K562 (cell line): ENCODE data around the gene EGFL7. TPM values are rescaled to one million over a fixed set of nuclear protein-coding genes. Genes with fewer than 3 reads are reported as not detected.

Experiments
- ATAC-seq: fragments of 200-7000 bp; cut with Tn5 transposase; 3 replicates; pipeline ENCODE4 v1.9.1; 2020; ENCODE audit warnings: moderate library complexity
- BruUV-seq: library from RNA; stranded (reverse); fragments of 400-500 nt; replicated peaks from 2 replicates; lab custom pipeline; 2021; lab: Mats Ljungman, UMichigan
- CTCF ChIA-PET: fragments of 300-600 bp; formaldehyde crosslinking; extraction: SDS; loops from one replicate; lab custom pipeline; 2021; ENCODE audit warnings: low intra/inter-chr PET ratio; lab: Yijun Ruan, JAX
- POLR2A ChIA-PET: fragments of 300-600, 350-650 bp; sonication (Branson Sonifier 250); formaldehyde crosslinking; extraction: SDS; loops from one replicate; lab custom pipeline; 2021; ENCODE audit warnings: antibody characterized with exemption, inconsistent platforms; lab: Yijun Ruan, JAX
- DNase-seq, 4 experiments: peaks; one replicate each; pipeline versions ENCODE4 v3.0.0 to v3.0.0-alpha.2; 2011 to 2018; ENCODE audit warnings: low spot score in 3 of 4, mixed read lengths in 3 of 4; ENCODE audit errors: extremely low read depth in 1 of 4
- FAIRE-seq: peaks from 2 replicates; lab custom pipeline; 2011; peaks lifted over from hg19 to GRCh38; lab: Jason Lieb, UNC
- H2AFZ ChIP-seq: 2 replicates; pipeline ENCODE4 v1.6.0; 2011; ENCODE audit warnings: low read depth, low read length, control low read depth, inconsistent platforms
- H3K27ac ChIP-seq: fragments of 200-600 bp; 3 replicates; pipeline ENCODE4 v1.8.0; 2011; ENCODE audit warnings: low read depth, mild to moderate bottlenecking, control low read depth, inconsistent platforms, low read length, moderate library complexity, mixed read lengths; ENCODE audit errors: extremely low read depth
- H3K27me3 ChIP-seq, 2 experiments: fragments of 300-600 bp in 1 of 2; 2 replicates in 1 of 2; 3 replicates in 1 of 2; pipeline versions ENCODE4 v1.6.0 to v1.8.0; 2011; ENCODE audit warnings: inconsistent platforms in 2 of 2, low read length in 2 of 2, mild to moderate bottlenecking in 1 of 2, mixed read lengths in 1 of 2, moderate library complexity in 1 of 2; ENCODE audit not compliant: control insufficient read depth in 2 of 2, insufficient read depth in 2 of 2
- H3K36me3 ChIP-seq: fragments of 300-600 bp; 3 replicates; pipeline ENCODE4 v1.8.0; 2011; ENCODE audit warnings: mild to moderate bottlenecking, low read length, inconsistent platforms; ENCODE audit not compliant: control insufficient read depth, insufficient read depth
- H3K4me1 ChIP-seq, 2 experiments: fragments of 200-600 bp in 1 of 2; replicated peaks in 1 of 2; 2 replicates in 1 of 2; 3 replicates in 1 of 2; pipeline versions ENCODE4 v1.5.1 to v1.8.0; 2011; ENCODE audit warnings: inconsistent platforms in 2 of 2, low read length in 2 of 2, mild to moderate bottlenecking in 1 of 2, mixed read lengths in 1 of 2, moderate library complexity in 1 of 2; ENCODE audit not compliant: control insufficient read depth in 2 of 2, insufficient read depth in 2 of 2
- H3K4me2 ChIP-seq: 2 replicates; pipeline ENCODE4 v1.6.1; 2011; ENCODE audit warnings: low read length, control low read depth, inconsistent platforms, mixed read lengths; ENCODE audit not compliant: insufficient read depth
- H3K4me3 ChIP-seq: fragments of 200-600 bp; sonication (generic), shearing (Covaris generic); 2 replicates; pipeline ENCODE4 v1.5.1; 2016; ENCODE audit warnings: control low read depth, inconsistent platforms
- H3K79me2 ChIP-seq: fragments of 200-600 bp; 3 replicates; pipeline ENCODE4 v1.8.0; 2011; ENCODE audit warnings: low read length, inconsistent platforms; ENCODE audit not compliant: control insufficient read depth, insufficient read depth
- H3K9ac ChIP-seq, 2 experiments: 2 replicates each; pipeline versions ENCODE4 v1.6.0 to v1.6.1; 2011; ENCODE audit warnings: low read depth in 2 of 2, low read length in 2 of 2, control low read depth in 1 of 2, inconsistent platforms in 1 of 2, mild to moderate bottlenecking in 1 of 2, mixed read lengths in 1 of 2; ENCODE audit not compliant: insufficient read depth in 1 of 2
- H3K9me1 ChIP-seq: one replicate; pipeline ENCODE4 v1.6.0; 2011; ENCODE audit warnings: inconsistent platforms, mild to moderate bottlenecking, low read length, moderate library complexity; ENCODE audit not compliant: control insufficient read depth, insufficient read depth
- H3K9me3 ChIP-seq: replicated peaks from 2 replicates; pipeline ENCODE4 v1.5.1; 2011; ENCODE audit warnings: low read depth, low read length, inconsistent platforms; ENCODE audit not compliant: control insufficient read depth, insufficient read depth
- H4K20me1 ChIP-seq: replicated peaks from 2 replicates; pipeline ENCODE4 v1.6.1; 2011; ENCODE audit warnings: low read length, inconsistent platforms, mixed read lengths; ENCODE audit not compliant: control insufficient read depth, insufficient read depth
- BDP1 ChIP-seq: IDR thresholded peaks from 3 replicates; pipeline ENCODE4 v1.6.1; 2011; ENCODE audit not compliant: insufficient read length, insufficient read depth
- E2F1 ChIP-seq: sonication (generic); formaldehyde crosslinking; IDR thresholded peaks from 2 replicates; pipeline ENCODE4 v1.8.1; 2023; ENCODE audit warnings: mild to moderate bottlenecking, missing genetic modification reagents, moderate library complexity
- E4F1 ChIP-seq: fragments of 250-450 bp; sonication (Bioruptor Pico); IDR thresholded peaks from 2 replicates; pipeline ENCODE4 v1.5.0; 2021; ENCODE audit warnings: mild to moderate bottlenecking, borderline replicate concordance
- HOXB6 ChIP-seq: fragments of 250-450 bp; sonication (Bioruptor Pico); IDR thresholded peaks from 2 replicates; pipeline ENCODE4 v1.5.1; 2022; ENCODE audit warnings: mild to moderate bottlenecking, borderline replicate concordance
- MECOM ChIP-seq: fragments of 250-450 bp; sonication (Bioruptor Pico); IDR thresholded peaks from 2 replicates; pipeline ENCODE4 v1.8.0; 2022; ENCODE audit warnings: inconsistent platforms
- MEF2D ChIP-seq: conservative IDR thresholded peaks from 2 replicates; pipeline ENCODE4 v1.6.1; 2016; ENCODE audit warnings: low read depth, missing genetic modification characterization, missing compliant biosample characterization
- NR2C2 ChIP-seq, 2 experiments: fragments of 200-800 bp in 1 of 2; sonication (Bioruptor generic) in 1 of 2; sonication (generic) in 1 of 2; formaldehyde crosslinking in 1 of 2; IDR thresholded peaks; 2 replicates each; pipeline versions ENCODE4 v1.6.1 to v1.8.0; 2016 to 2022; ENCODE audit warnings: mild to moderate bottlenecking in 1 of 2, missing compliant biosample characterization in 1 of 2, missing genetic modification characterization in 1 of 2, missing genetic modification reagents in 1 of 2
- PKNOX1 ChIP-seq: fragments of 450-650 bp; IDR thresholded peaks from 2 replicates; pipeline ENCODE4 v1.6.1; 2016
- PPARD ChIP-seq: fragments of 250-450 bp; sonication (Bioruptor Pico); IDR thresholded peaks from 2 replicates; pipeline ENCODE4 v1.8.0; 2022; ENCODE audit warnings: inconsistent platforms, mild to moderate bottlenecking, moderate library complexity
- RBBP5 ChIP-seq: fragments of 200-600 bp; sonication (generic); IDR thresholded peaks from 2 replicates; pipeline ENCODE4 v1.6.1; 2012; ENCODE audit warnings: borderline replicate concordance, mild to moderate bottlenecking, low read length, control low read depth, inconsistent platforms; ENCODE audit not compliant: insufficient read depth, poor library complexity, severe bottlenecking
- RNF2 ChIP-seq: sonication (generic); IDR thresholded peaks from 2 replicates; pipeline ENCODE4 v1.6.1; 2016
- SMC3 ChIP-seq: conservative IDR thresholded peaks from 2 replicates; pipeline ENCODE4 v1.6.1; 2011; ENCODE audit warnings: low read depth, low read length, improper control_type of control experiment; ENCODE audit not compliant: insufficient read depth
- WGBS: fragments of 100-300 bp; shearing (Covaris generic); methylation state at CpG from one replicate; pipeline ENCODE4 v1.1.6; 2016; ENCODE audit warnings: low coverage, mixed read lengths; ENCODE audit not compliant: insufficient coverage; ENCODE audit errors: missing lambda C conversion rate; 5-methylcytosine and 5-hydroxymethylcytosine counted together
- in situ Hi-C: fragments of 300-500 bp; cut with MboI; formaldehyde crosslinking; loops from 4 replicates; pipeline ENCODE4 v1.15.0; 2018; ENCODE audit warnings: inconsistent platforms, mixed read lengths
- intact Hi-C: fragments of 100-400 bp; cut with micrococcal nuclease; formaldehyde crosslinking; loops from 2 replicates; pipeline ENCODE4 v1.14.2; 2022
- polyA plus RNA-seq, 8 experiments: library from polyadenylated mRNA; depleted of rRNA in 4 of 8; stranded (reverse) in 5 of 8; unstranded in 3 of 8; fragments of >200 nt; fragmentation: Nextera tagmentation in 2 of 8; fragmentation: Illumina TruSeq in 1 of 8; extraction: Ambion mirVana in 2 of 8; extraction: Trizol in 1 of 8; gene quantifications; 2 replicates each; pipeline versions ENCODE4 v1.2.1 to v1.2.3, GENCODE V29; 2011 to 2014; ENCODE audit warnings: inconsistent platforms in 1 of 8, missing spikeins in 1 of 8
- total RNA-seq, 7 experiments: library from RNA; depleted of rRNA in 6 of 7; stranded (reverse); fragments of >200 nt in 6 of 7; fragmentation: Illumina TruSeq in 2 of 7; extraction: Trizol in 2 of 7; gene quantifications; 2 replicates each; pipeline versions ENCODE4 v1.2.1 to v1.2.3, GENCODE V29; 2011 to 2021; ENCODE audit warnings: low replicate concordance in 1 of 7
- TF ChIP-seq, protein P1 (sequence below): fragments of 200-400 bp; formaldehyde crosslinking; IDR thresholded peaks from 2 replicates; pipeline ENCODE4 v1.6.1; 2017; ENCODE audit warnings: mild to moderate bottlenecking, low read depth, low read length, moderate library complexity

EGFL7 gene
- total and polyA plus RNA-seq, 9 of the 15 experiments (the other 6 are each of a cell fraction or from before 2014, with no cell fraction given) = 1.5 to 286 (median 55.5) TPM

DNA sequence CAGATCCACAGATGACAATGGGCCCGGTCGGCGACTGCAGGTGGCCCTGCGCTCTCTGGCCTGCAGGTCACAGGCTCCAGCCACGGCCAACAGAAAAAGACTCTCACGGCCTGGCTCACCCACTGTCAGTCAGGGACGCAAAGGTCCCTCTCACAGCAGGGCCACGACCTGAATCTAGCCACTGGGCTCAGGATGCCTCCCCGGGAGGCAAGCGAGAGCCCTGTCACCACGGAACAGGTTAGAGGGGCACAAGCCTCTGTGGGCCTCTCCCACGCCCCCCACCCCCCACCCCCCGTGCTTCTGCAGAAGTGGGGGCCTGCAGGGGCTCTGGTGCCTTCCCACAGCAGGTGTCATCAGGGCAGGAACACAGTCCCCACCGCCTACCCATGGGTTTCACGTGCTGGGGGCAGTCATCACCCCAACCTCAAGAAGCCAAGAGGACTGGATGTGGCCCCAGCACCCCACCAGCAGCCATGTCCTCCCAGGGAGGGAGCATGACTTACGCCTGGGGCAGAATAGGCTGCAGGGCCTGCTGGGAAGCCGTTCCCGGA lies 17.3 kb upstream of the EGFL7 start:
- ATAC-seq = peak; percentile 10; the same call in 2 of the 3 replicates
- TF ChIP-seq BDP1 (no peak), HOXB6 (CRISPR knock-in tag) (no peak), PPARD (CRISPR knock-in tag) (no peak), NR2C2 (CRISPR knock-in tag; IDR thresholded peaks at IDR 0.05) (no peak), NR2C2 (tag; IDR thresholded peaks at IDR 0.05) (peak; percentile 77), PKNOX1 (peak; percentile 67), MECOM (CRISPR knock-in tag) (no peak), E4F1 (CRISPR knock-in tag) (no peak), E2F1 (CRISPR knock-in tag) (peak; percentile 29; the same call in 1 of the 2 replicates), RBBP5 (peak; percentile 21), SMC3 (no peak), MEF2D (tag) (no peak), RNF2 (no peak)
- TF ChIP-seq, protein P1, sequence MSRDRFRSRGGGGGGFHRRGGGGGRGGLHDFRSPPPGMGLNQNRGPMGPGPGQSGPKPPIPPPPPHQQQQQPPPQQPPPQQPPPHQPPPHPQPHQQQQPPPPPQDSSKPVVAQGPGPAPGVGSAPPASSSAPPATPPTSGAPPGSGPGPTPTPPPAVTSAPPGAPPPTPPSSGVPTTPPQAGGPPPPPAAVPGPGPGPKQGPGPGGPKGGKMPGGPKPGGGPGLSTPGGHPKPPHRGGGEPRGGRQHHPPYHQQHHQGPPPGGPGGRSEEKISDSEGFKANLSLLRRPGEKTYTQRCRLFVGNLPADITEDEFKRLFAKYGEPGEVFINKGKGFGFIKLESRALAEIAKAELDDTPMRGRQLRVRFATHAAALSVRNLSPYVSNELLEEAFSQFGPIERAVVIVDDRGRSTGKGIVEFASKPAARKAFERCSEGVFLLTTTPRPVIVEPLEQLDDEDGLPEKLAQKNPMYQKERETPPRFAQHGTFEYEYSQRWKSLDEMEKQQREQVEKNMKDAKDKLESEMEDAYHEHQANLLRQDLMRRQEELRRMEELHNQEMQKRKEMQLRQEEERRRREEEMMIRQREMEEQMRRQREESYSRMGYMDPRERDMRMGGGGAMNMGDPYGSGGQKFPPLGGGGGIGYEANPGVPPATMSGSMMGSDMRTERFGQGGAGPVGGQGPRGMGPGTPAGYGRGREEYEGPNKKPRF = no peak

More for the DNA sequence above, 17.3 kb upstream of the EGFL7 start:
- H3K9me3 ChIP-seq = no peaks in the 10 kb centered on the region
- intact Hi-C loops (loop anchor here (2.0 to 5.0 kb wide), 2 partner anchors 15 to 47 kb away; no protein-coding TSS in a partner anchor), in situ Hi-C loops (loop anchor here (25.0 kb wide), 1 partner anchor 308 kb away; the partner anchor contains the start of gene GPSM1)
- WGBS = 29% methylated on average over 17 of the region's 18 CpGs
- peak overlapping the region; percentile 41 for H3K4me3 ChIP-seq
- peak overlapping the region; percentile 87 for H2AFZ ChIP-seq
- H3K9me1 ChIP-seq = no peaks in the 10 kb centered on the region
- peak overlapping the region; percentile 77 for H3K4me2 ChIP-seq
- no TSS peak for BruUV-seq
- no peaks in the 10 kb centered on the region for H3K36me3 ChIP-seq
- H3K4me1 ChIP-seq = peaks cover 41 to 59% of the 10 kb centered on the region in 2 experiments
- H3K9ac ChIP-seq = peak overlapping the region; percentile 75 to 94
- DNase-seq (peak in 2 of 4 experiments; percentile 23 to 41), FAIRE-seq (no peak)
- H4K20me1 ChIP-seq = no peaks in the 10 kb centered on the region
- peak overlapping the region; percentile 83 for H3K27ac ChIP-seq
- CTCF ChIA-PET = interaction anchor here (0.7 to 3.0 kb wide), 5 partner anchors 20 to 160 kb away, joined by 3 to 12 read pairs (median 7); no protein-coding TSS in a partner anchor
- POLR2A ChIA-PET = interaction anchor here (0.6 to 1.3 kb wide), 7 partner anchors 15 to 404 kb away, joined by 3 to 5 read pairs (median 4); no protein-coding TSS in a partner anchor
- H3K27me3 ChIP-seq = no peaks in the 10 kb centered on the region
- peaks cover 31% of the 10 kb centered on the region for H3K79me2 ChIP-seq
